Kidney epithelial cell (primary cell): ENCODE data around the gene CLCNKB. TPM values are rescaled to one million over a fixed set of nuclear protein-coding genes. Genes with fewer than 3 reads are reported as not detected.
A peak's percentile ranks its signal among the peaks of the same experiment; 100 is the strongest.
"Not testable (repeated sequence)": the region's sequence is repeated elsewhere in the genome, so short reads cannot be mapped to it uniquely, and the experiment has no call there.

ENCODE experiments used
- DNase-seq: peaks from one replicate; pipeline ENCODE4 v3.0.0-alpha.2; 2010; ENCODE audit warnings: low read depth
- H3K27me3 ChIP-seq: 2 replicates; pipeline ENCODE4 v1.6.0; 2011; ENCODE audit warnings: low read length; ENCODE audit not compliant: control insufficient read depth, insufficient read depth
- H3K36me3 ChIP-seq: 2 replicates; pipeline ENCODE4 v1.5.1; 2011; ENCODE audit warnings: low read length; ENCODE audit not compliant: control insufficient read depth, insufficient read depth
- H3K4me3 ChIP-seq: 2 replicates; pipeline ENCODE4 v1.5.1; 2011; ENCODE audit warnings: low read depth, mild to moderate bottlenecking, control low read depth, low read length
- CTCF ChIP-seq: IDR thresholded peaks from 2 replicates; pipeline ENCODE4 v1.5.1; 2011; ENCODE audit warnings: mild to moderate bottlenecking, moderate library complexity, low read length, control low read depth, inconsistent platforms; ENCODE audit not compliant: insufficient read depth, poor library complexity, severe bottlenecking
- total RNA-seq: library from RNA; depleted of rRNA; stranded (reverse); fragments of >200 nt; gene quantifications from 2 replicates; pipeline ENCODE4 v1.2.3, GENCODE V29; 2015

Gene CLCNKB
- total RNA-seq, 1 donor from 2014 or later: 0.50 TPM

GRCh38 chr1:16054598-16055540, 11.3 kb downstream of the CLCNKB start:
- Histone ChIP-seq H3K4me3 (no peak overlapping the region), H3K27me3 (peaks cover 7% of the 10 kb centered on the region), H3K36me3 (no peaks in the 10 kb centered on the region)
- TF ChIP-seq CTCF: no peak
- DNase-seq: no peak

- peak; percentile 99 for TF ChIP-seq CTCF
- Histone ChIP-seq H3K27me3 (peaks cover 7% of the 10 kb centered on the region), H3K4me3 (no peak overlapping the region), H3K36me3 (no peaks in the 10 kb centered on the region)
- DNase-seq: peak; percentile 45
These were observed 12.3 kb downstream of the CLCNKB start for GRCh38 chr1:16055613-16056520.

- H3K36me3 ChIP-seq, H3K4me3 ChIP-seq, DNase-seq: not testable (repeated sequence)
- H3K27me3 ChIP-seq: peaks cover 10% of the 10 kb centered on the region
These were observed 12.9 kb downstream of the CLCNKB start for GRCh38 chr1:16056521-16056912.

- H3K27me3 ChIP-seq: peaks cover 10% of the 10 kb centered on the region
- not testable (repeated sequence) for H3K4me3 ChIP-seq, DNase-seq, H3K36me3 ChIP-seq
These were observed 13.8 kb downstream of the CLCNKB start for GRCh38 chr1:16057314-16057915.

- not testable (repeated sequence) for H3K4me3 ChIP-seq, H3K36me3 ChIP-seq, DNase-seq
- H3K27me3 ChIP-seq: peaks cover 15% of the 10 kb centered on the region
These were observed 15.0 kb downstream of the CLCNKB start for GRCh38 chr1:16058394-16059120.

- no peak for TF ChIP-seq CTCF
- Histone ChIP-seq H3K4me3 (no peak overlapping the region), H3K36me3 (no peaks in the 10 kb centered on the region), H3K27me3 (peaks cover 20% of the 10 kb centered on the region)
- DNase-seq: no peak
These were observed 17.7 kb downstream of the CLCNKB start for GRCh38 chr1:16061266-16061665.

GRCh38 chr1:16061989-16062686, 18.6 kb downstream of the CLCNKB start:
- not testable (repeated sequence) for H3K4me3 ChIP-seq, DNase-seq, H3K36me3 ChIP-seq
- H3K27me3 ChIP-seq: peaks cover 19% of the 10 kb centered on the region

GRCh38 chr1:16062687-16063075, 19.1 kb downstream of the CLCNKB start:
- not testable (repeated sequence) for H3K36me3 ChIP-seq, DNase-seq, H3K4me3 ChIP-seq
- H3K27me3 ChIP-seq: peaks cover 15% of the 10 kb centered on the region
